Measurements from ENCODE around the gene ADAMTSL3.

ADAMTSL3 gene

GRCh38 chr15:83843471-83843871 lies 189.5 kb downstream of the ADAMTSL3 start:
- TF ChIP-seq ZFX (IDR thresholded peaks at IDR 0.05), result no peak
- no peak for TF ChIP-seq CTCF (conservative IDR thresholded peaks at IDR 0.05)
- H3K27ac ChIP-seq, result no peak overlapping the region

- TF ChIP-seq CTCF (conservative IDR thresholded peaks at IDR 0.05) (no peak), ZFX (IDR thresholded peaks at IDR 0.05) (no peak)
- no peak overlapping the region for H3K27ac ChIP-seq
These were observed 190.8 kb downstream of the ADAMTSL3 start for GRCh38 chr15:83844742-83845141.

- TF ChIP-seq ZFX (IDR thresholded peaks at IDR 0.05), result no peak
- TF ChIP-seq CTCF (conservative IDR thresholded peaks at IDR 0.05), result no peak
- H3K27ac ChIP-seq, result no peak overlapping the region
These were observed 191.3 kb downstream of the ADAMTSL3 start for GRCh38 chr15:83845230-83845629.

GRCh38 chr15:83846847-83847246 lies 192.9 kb downstream of the ADAMTSL3 start:
- no peak overlapping the region for H3K27ac ChIP-seq
- TF ChIP-seq CTCF (conservative IDR thresholded peaks at IDR 0.05) (no peak), ZFX (IDR thresholded peaks at IDR 0.05) (no peak)

GRCh38 chr15:83848315-83849050 lies 194.6 kb downstream of the ADAMTSL3 start:
- no peak overlapping the region for H3K27ac ChIP-seq
- TF ChIP-seq CTCF (conservative IDR thresholded peaks at IDR 0.05), result no peak
- TF ChIP-seq ZFX (IDR thresholded peaks at IDR 0.05), result no peak

GRCh38 chr15:83850015-83850414 lies 196.1 kb downstream of the ADAMTSL3 start:
- TF ChIP-seq ZFX (IDR thresholded peaks at IDR 0.05), result no peak
- no peak for TF ChIP-seq CTCF (conservative IDR thresholded peaks at IDR 0.05)
- H3K27ac ChIP-seq, result no peak overlapping the region

- TF ChIP-seq ZFX (IDR thresholded peaks at IDR 0.05) (no peak), CTCF (conservative IDR thresholded peaks at IDR 0.05) (no peak)
- H3K27ac ChIP-seq, result no peak overlapping the region
These were observed 196.8 kb downstream of the ADAMTSL3 start for GRCh38 chr15:83850501-83851245.

All from C4-2B (cell line).